ENCODE measurements around the gene GAS6. TPM values are rescaled to one million over a fixed set of nuclear protein-coding genes. Genes with fewer than 3 reads are reported as not detected.
A peak's percentile ranks its signal among the peaks of the same experiment; 100 is the strongest.

GAS6 gene
- total RNA-seq, 4 donors from 2014 or later = 317 to 697 (median 547) TPM

GRCh38 chr13:113905942-113906341 is 42.1 kb upstream of the GAS6 start:
- H3K27me3 ChIP-seq = no peaks in the 10 kb centered on the region
- H3K4me1 ChIP-seq = peaks cover 0 to 15% (median 3%) of the 10 kb centered on the region in 4 donors
- H3K4me3 ChIP-seq = no peak overlapping the region
- H3K9me3 ChIP-seq = no peaks in the 10 kb centered on the region
- DNase-seq (ENCODE audit: low spot score in 2 of 2) = no peak
- H3K36me3 ChIP-seq = no peaks in the 10 kb centered on the region
- 87 to 88% methylated on average over 8 of the region's 8 CpGs for WGBS, 2 donors
- TF ChIP-seq POLR2A (IDR thresholded peaks at IDR 0.05) (no peak), EP300 (IDR thresholded peaks at IDR 0.05) (no peak), CTCF (IDR thresholded peaks at IDR 0.05) (no peak)
- H3K27ac ChIP-seq = no peak overlapping the region

- H3K9me3 ChIP-seq = no peaks in the 10 kb centered on the region
- H3K4me3 ChIP-seq = no peak overlapping the region
- 80 to 84% methylated on average over 9 of the region's 9 CpGs for WGBS, 2 donors
- TF ChIP-seq CTCF (IDR thresholded peaks at IDR 0.05) = no peak
- TF ChIP-seq POLR2A (IDR thresholded peaks at IDR 0.05) = no peak
- no peak for TF ChIP-seq EP300 (IDR thresholded peaks at IDR 0.05)
- no peak for DNase-seq (ENCODE audit: low spot score in 2 of 2)
- no peaks in the 10 kb centered on the region for H3K36me3 ChIP-seq
- peaks cover 0 to 15% (median 3%) of the 10 kb centered on the region in 4 donors for H3K4me1 ChIP-seq
- H3K27me3 ChIP-seq = no peaks in the 10 kb centered on the region
- no peak overlapping the region for H3K27ac ChIP-seq
Observed at GRCh38 chr13:113905018-113905417, 41.1 kb upstream of the GAS6 start.

- no peak for TF ChIP-seq EP300 (IDR thresholded peaks at IDR 0.05)
- peak; percentile 40 to 57 (median 44) for TF ChIP-seq CTCF (IDR thresholded peaks at IDR 0.05)
- H3K27ac ChIP-seq = no peak overlapping the region
- DNase-seq (ENCODE audit: low spot score in 2 of 2) = peak in 1 of 2 donors; percentile 48
Observed at GRCh38 chr13:113904411-113904810, 40.5 kb upstream of the GAS6 start.

GRCh38 chr13:113903912-113904311 is 40.0 kb upstream of the GAS6 start:
- H3K36me3 ChIP-seq = no peaks in the 10 kb centered on the region
- H3K4me1 ChIP-seq = peaks cover 0 to 15% (median 3%) of the 10 kb centered on the region in 4 donors
- TF ChIP-seq POLR2A (IDR thresholded peaks at IDR 0.05) (no peak), EP300 (IDR thresholded peaks at IDR 0.05) (no peak), CTCF (IDR thresholded peaks at IDR 0.05) (no peak)
- H3K9me3 ChIP-seq = no peaks in the 10 kb centered on the region
- no peak overlapping the region for H3K4me3 ChIP-seq
- WGBS, 2 donors = 79 to 83% methylated on average over 9 of the region's 9 CpGs
- no peak for DNase-seq (ENCODE audit: low spot score in 2 of 2)
- no peak overlapping the region for H3K27ac ChIP-seq
- H3K27me3 ChIP-seq = no peaks in the 10 kb centered on the region

More at GRCh38 chr13:113904411-113904810, 40.5 kb upstream of the GAS6 start:
- H3K4me3 ChIP-seq = no peak overlapping the region
- no peaks in the 10 kb centered on the region for H3K9me3 ChIP-seq
- no peaks in the 10 kb centered on the region for H3K36me3 ChIP-seq
- 58 to 62% methylated on average over 8 of the region's 8 CpGs for WGBS, 2 donors
- no peaks in the 10 kb centered on the region for H3K27me3 ChIP-seq
- H3K4me1 ChIP-seq = peaks cover 0 to 15% (median 3%) of the 10 kb centered on the region in 4 donors

- Histone ChIP-seq H3K27me3 (no peaks in the 10 kb centered on the region), H3K27ac (no peak overlapping the region), H3K4me1 (peaks cover 0 to 14% (median under 1%) of the 10 kb centered on the region in 4 donors), H3K4me3 (no peak overlapping the region), H3K9me3 (no peaks in the 10 kb centered on the region), H3K36me3 (no peaks in the 10 kb centered on the region)
- TF ChIP-seq POLR2A (IDR thresholded peaks at IDR 0.05) = no peak
- no peak for TF ChIP-seq EP300 (IDR thresholded peaks at IDR 0.05)
- no peak for TF ChIP-seq CTCF (IDR thresholded peaks at IDR 0.05)
- no peak for DNase-seq (ENCODE audit: low spot score in 2 of 2)
- WGBS, 2 donors = 87 to 88% methylated on average over 20 of the region's 20 CpGs
Observed at GRCh38 chr13:113902986-113903775, 39.3 kb upstream of the GAS6 start.
